Measurements from ENCODE around the gene KRT8. TPM values are rescaled to one million over a fixed set of nuclear protein-coding genes. Genes with fewer than 3 reads are reported as not detected.

Gene KRT8
- total and polyA plus RNA-seq, 2 of the 13 experiments (the other 11 are each of a cell fraction or from before 2014, with no cell fraction given), result 498 to 718 TPM

DNA sequence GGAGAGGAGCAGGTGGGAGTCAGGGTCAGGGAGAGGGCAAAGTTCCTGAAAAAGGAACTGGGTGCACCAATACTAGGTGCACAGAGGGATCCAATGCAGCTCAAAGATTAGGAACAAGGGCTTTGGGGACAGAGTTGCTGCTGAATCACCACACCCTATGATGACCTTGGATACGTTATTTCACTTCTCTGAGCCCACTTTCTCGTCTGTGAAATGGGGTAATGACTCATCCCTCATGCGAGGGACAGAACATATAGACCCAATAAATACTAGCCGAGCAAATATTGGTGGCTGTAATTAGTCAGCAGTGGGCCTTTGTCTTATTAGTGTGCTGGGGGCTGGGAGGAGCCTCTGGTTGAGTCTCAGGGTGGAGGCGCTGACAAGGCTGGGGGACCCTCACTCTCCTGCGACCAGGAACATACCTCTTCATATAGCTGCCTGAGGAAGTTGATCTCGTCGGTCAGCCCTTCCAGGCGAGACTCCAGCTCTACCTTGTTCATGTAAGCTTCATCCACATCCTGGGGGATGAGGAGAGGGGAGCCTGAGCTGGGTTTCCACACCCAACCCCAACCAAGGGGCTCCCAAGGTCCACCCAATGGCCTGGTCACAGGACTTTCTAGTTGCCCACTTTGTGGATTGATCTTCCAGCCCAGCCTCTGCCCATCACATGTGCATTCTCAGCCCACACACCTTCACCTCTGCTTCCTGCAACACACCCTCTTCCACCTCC is 4.5 kb downstream of the KRT8 start:
- Histone ChIP-seq H3K27ac (ENCODE audit: extremely low read length, insufficient read depth, low read length) (no peak overlapping the region), H3K9me3 (ENCODE audit: low read length) (no peaks in the 10 kb centered on the region), H4K20me1 (ENCODE audit: insufficient read depth, low read length) (peaks cover 68% of the 10 kb centered on the region), H3K4me3 (replicated peaks in 1 of 3; ENCODE audit: insufficient read depth in 1 of 3, low read depth in 2 of 3, low read length in 3 of 3) (0 out of 6 replicates have a peak overlapping the region, but pooled peaks of 1 of the 3 experiments have one; percentile 3), H3K27me3 (ENCODE audit: control insufficient read depth in 1 of 2, insufficient read depth in 2 of 2, low read length in 2 of 2) (no peaks in the 10 kb centered on the region; a peak in 1 of 5 replicates), H3K4me1 (ENCODE audit: insufficient read depth, low read length) (peaks cover 68% of the 10 kb centered on the region), H3K9ac (ENCODE audit: insufficient read depth, low read depth, low read length) (no peak overlapping the region), H2AFZ (ENCODE audit: low read length) (no peak overlapping the region), H3K4me2 (ENCODE audit: low read depth, low read length) (peak overlapping the region; percentile 16; the same call in 1 of the 2 replicates), H3K79me2 (ENCODE audit: insufficient read depth, low read length) (peaks cover 47% of the 10 kb centered on the region), H3K36me3 (replicated peaks in 1 of 2; ENCODE audit: control insufficient read depth in 1 of 2, insufficient read depth in 2 of 2, low read length in 2 of 2) (peaks cover 21 to 54% of the 10 kb centered on the region in 2 experiments)
- in situ Hi-C loops (cut with HindIII; ENCODE audit: extremely low pct_ligation_motif_present, low pct_unique_long_range_greater_than_20kb) (no loop called here), intact Hi-C loops (cut with micrococcal nuclease; ENCODE audit: unreplicated experiment) (no loop called here)
- ChIA-PET CTCF (ENCODE audit: low intra/inter-chr PET ratio, low total read pairs) (no interaction called here), POLR2A (interaction anchor here (0.9 to 18.0 kb wide), 4 partner anchors 15 to 106 kb away, joined by 3 to 437 read pairs (median 34); partner anchors contain the start of genes EIF4B and KRT18)
- TF ChIP-seq AGO1 (IDR thresholded peaks at IDR 0.05; ENCODE audit: low read depth, low read length, poor library complexity, severe bottlenecking) (no peak), TBX3 (IDR thresholded peaks at IDR 0.05; ENCODE audit: borderline replicate concordance) (no peak), FOSL2 (CRISPR knock-in tag; IDR thresholded peaks at IDR 0.05) (peak; percentile 46; the same call in 1 of the 2 replicates), ZNF629 (CRISPR knock-in tag; conservative IDR thresholded peaks at IDR 0.05) (peak; percentile 47; the same call in 1 of the 2 replicates), RBM22 (optimal IDR thresholded peaks at IDR 0.05; ENCODE audit: low read length) (peak; percentile 7), POLR2G (IDR thresholded peaks at IDR 0.05; ENCODE audit: low read depth, low read length) (peak; percentile 44), HNRNPH1 (optimal IDR thresholded peaks at IDR 0.05; ENCODE audit: low read depth, low read length) (peak; percentile 33), POLR2AphosphoS2 (IDR thresholded peaks at IDR 0.05; ENCODE audit: low read depth, low read length) (0 out of 2 replicates have a peak, but pooled peaks have one; percentile 45)
- TF ChIP-seq, protein P1, sequence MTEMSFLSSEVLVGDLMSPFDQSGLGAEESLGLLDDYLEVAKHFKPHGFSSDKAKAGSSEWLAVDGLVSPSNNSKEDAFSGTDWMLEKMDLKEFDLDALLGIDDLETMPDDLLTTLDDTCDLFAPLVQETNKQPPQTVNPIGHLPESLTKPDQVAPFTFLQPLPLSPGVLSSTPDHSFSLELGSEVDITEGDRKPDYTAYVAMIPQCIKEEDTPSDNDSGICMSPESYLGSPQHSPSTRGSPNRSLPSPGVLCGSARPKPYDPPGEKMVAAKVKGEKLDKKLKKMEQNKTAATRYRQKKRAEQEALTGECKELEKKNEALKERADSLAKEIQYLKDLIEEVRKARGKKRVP (CRISPR knock-in tag; IDR thresholded peaks at IDR 0.05), result no peak
- FAIRE-seq (no peak), DNase-seq (ENCODE audit: low spot score) (no peak), ATAC-seq (no peak)
- no TSS peak for BruUV-seq (replicated peaks)
- WGBS (ENCODE audit: low lambda C conversion rate), result 84% methylated on average over 9 of the region's 9 CpGs
